Activated T-cell treated with anti-CD3 and anti-CD28 coated beads for 1 hour (primary cell): ENCODE data around the gene ANKRD10.

Source experiments
- DNase-seq: peaks from one replicate; pipeline ENCODE4 v3.0.0-alpha.2; 2020; ENCODE audit warnings: low read depth

ANKRD10 gene

DNA sequence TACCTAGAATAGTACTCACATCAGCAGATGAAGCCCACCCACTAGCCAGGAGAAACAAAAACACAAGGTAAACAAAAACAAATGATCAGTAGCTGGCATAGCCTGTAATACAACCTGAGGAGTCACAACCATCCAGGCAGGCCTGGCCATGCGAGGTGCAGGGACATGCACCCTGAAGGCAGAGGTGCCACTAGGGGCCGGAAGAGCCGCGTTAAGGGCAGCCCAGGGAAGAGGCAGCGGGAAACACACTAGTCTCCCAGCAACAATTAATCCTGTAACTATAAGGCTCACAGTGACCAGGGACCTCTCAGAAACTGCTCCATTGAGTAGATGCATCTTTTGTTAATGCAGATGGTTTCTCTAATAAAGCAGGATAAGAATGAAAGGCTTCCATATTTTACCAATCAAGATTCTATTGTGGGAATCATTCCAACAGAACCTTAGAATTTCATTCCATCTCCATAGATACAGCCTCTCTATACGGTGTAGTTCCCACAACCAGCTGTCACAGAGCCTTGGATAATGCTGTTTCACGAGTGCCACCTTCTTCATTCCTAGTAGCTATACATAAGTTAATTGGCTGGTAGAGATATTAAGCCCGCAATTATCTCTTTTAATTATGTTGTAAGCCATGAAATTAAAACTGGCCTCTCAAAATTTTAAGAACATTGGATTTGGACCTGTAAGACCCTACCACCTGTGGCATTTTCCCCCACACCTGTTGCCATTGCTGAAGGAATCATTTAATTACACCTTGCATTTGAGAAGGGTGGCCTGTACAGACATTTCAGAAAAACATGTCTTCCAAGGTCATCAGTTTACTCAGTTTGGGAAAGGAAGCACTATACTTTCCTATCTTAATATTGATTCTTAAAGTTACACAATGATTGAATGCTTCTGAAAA, 28.7 kb downstream of the ANKRD10 start:
- DNase-seq = no peak

GRCh38 chr13:110885516-110885915, 29.4 kb downstream of the ANKRD10 start:
- no peak for DNase-seq

DNA sequence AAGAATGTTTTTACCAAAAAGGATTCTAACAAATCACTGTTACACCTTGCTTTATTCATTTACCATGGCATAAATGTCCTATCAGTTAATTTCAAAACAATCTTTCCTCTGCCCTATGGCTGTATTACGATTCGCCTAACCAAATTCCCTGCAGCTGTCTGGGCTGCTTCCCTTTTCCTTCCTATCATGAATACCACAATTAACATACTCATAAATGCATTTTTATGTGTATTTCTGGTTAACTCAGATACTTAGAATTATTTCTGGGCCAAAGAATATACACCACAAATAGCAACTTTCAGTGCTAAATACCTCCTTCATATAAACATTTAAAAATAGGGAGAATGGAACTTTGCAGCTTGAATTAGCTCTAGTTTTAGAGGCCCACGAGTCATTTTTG, 30.4 kb downstream of the ANKRD10 start:
- no peak for DNase-seq

GRCh38 chr13:110883542-110883941, 31.3 kb downstream of the ANKRD10 start:
- no peak for DNase-seq

DNA sequence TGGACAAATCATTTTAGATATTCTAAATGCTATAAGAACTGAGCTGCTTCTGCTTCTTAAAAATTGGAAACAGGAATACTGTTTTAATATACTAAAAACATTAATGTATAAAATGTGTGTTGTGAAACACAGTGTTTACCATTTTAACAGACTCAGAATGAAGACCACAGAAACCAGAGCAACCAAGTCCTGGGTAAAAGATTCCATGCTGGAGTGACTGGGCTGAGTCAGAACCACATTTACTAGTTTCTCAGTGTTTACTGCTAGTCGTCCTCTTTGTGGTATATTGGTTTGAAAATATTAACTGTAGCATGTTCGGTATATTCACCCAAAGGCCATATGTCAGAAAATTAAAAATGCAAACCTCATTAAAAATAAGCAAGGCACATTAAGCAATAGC, 31.9 kb downstream of the ANKRD10 start:
- no peak for DNase-seq

DNA sequence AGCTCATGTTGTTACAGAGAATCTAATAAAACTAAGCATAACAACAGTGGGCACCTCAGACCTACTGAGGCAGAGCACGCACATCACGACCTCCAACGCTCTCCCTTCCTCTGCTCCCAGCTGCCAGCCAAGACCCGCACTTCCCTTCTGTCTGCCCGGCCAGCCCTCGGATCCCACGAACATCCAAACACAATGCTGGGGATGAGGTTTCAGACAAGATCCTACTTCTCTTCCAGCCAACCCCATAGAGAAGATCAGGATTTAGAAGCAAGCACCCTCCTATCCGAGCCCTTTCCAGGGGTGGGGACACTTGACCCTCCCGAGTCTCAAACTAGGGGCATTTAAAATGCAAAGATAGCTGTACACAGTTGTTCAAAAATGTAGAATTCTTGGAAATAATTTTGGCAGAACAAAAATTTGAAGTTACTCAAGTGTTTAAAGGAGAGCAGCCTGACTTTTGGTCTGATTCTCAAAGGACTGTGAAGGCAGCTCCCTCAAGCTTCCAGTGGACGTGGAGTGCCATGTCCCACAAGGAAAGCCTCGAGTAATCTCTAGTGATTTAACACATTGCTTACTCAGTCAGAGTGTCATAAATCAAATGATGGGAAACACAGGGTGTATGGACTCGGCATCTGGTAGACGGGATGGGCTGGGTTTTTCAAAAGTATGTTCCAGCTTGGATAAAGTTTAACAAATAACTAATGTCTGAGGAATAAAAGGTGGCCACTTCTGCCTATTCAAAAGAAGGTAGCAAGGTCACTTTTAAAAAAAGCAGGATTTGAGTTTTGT, 32.8 kb downstream of the ANKRD10 start:
- DNase-seq = no peak

GRCh38 chr13:110880627-110881026, 34.2 kb downstream of the ANKRD10 start:
- DNase-seq = no peak

DNA sequence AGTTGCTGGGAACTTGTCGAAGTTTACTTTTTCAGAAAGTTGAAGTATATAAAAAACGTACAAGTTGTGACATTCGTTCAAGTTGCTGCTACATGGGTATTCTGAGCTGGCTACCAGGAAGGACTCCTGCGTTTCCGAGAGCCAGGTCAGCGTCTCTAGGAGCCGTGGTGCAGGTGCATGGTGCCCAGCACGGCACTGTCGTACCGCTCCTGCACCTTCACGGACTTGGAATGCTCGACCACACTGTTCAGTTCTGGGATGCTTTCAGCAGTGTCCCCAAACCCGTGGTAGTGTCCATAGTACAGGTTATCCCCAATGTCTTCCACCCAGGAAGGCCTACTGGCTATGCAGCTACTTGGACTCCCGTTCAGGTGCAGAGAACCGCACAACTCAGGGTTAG, 35.4 kb downstream of the ANKRD10 start:
- DNase-seq = no peak

GRCh38 chr13:110877737-110878258, 37.1 kb downstream of the ANKRD10 start:
- DNase-seq = no peak

- DNase-seq = no peak
These were observed 38.3 kb downstream of the ANKRD10 start for GRCh38 chr13:110876609-110877008.

GRCh38 chr13:110875241-110875640, 39.6 kb downstream of the ANKRD10 start:
- no peak for DNase-seq

GRCh38 chr13:110874508-110874960, 40.3 kb downstream of the ANKRD10 start:
- no peak for DNase-seq

GRCh38 chr13:110873639-110874507, 41.0 kb downstream of the ANKRD10 start:
- no peak for DNase-seq

- no peak for DNase-seq
These were observed 41.9 kb downstream of the ANKRD10 start for GRCh38 chr13:110872768-110873638.

DNA sequence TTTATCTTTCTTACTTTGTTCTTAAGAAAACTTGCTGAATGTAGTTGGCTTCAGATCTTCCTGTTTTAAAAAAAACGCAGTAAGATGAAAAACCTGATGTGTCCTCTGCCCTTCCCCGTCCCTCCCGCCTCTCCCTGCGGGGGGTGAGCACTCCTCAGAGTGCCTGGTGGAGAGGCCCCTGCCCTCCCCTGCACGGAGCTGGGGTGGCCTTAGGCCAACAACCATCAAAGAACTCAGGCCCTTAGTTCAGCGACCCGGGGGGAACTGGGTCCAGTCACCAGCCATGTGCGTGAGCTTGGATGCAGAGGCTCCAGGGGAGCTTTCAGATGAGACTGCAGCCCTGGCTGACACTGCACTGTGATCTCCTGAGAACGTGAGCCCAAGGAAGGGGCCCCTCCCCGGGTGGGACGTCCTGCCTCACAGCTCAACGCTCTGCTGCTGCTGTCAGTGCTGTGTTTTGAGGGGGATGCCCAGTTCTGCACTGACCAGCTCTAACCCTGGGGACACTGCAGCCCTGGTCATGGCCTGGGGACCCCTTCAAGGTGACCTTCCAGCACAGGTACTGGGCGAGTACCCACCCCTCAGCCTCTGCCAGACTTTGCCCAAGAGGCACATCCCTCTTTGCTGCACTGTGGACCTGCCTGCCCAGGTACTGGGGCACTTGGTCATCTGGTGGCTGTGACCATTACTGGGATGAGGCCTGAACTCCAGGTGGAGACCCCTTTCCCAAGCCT, 42.7 kb downstream of the ANKRD10 start:
- no peak for DNase-seq

DNA sequence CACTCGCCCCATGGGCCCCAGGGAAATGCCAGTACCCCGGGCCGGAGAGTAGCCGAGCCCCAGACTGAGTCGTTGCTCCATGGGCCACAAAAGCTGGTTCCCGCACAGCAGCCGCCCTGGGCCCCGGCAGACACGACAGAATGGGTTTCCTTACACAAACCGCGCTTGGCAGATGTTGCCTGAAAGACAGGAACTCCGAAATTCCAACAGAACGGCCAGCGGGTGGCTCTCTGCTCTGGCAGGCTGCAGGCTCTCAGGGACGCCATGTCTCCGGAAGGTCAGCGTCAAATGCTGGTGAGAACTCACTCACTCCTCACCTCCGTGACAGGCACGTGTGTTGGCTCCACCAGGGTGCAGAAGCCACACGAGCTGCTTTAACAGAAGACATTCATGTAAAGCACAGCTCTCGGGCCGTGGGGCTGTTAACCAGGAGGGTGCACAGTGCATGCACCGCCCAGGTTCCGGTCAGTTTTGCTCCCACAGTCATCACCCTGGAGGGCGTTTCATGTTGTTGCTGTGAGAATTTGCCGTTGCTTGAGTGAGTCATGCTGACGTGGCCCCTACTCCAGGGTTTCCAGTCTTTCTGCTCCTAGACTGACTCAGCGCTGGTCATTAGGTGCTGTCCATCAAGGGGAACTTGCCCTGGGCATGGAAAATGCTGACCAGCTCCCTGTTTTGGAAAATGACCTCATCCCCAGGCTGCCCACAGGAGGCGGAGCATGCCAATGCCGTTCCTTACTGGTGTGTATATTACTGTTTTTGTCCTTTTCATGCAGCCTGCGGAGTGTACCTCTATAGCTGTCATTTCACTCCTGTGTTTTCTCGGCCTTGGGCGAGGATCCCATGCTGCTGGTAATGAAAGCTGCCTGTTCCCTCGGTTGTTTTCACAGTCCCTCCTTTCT, 44.8 kb downstream of the ANKRD10 start:
- no peak for DNase-seq

DNA sequence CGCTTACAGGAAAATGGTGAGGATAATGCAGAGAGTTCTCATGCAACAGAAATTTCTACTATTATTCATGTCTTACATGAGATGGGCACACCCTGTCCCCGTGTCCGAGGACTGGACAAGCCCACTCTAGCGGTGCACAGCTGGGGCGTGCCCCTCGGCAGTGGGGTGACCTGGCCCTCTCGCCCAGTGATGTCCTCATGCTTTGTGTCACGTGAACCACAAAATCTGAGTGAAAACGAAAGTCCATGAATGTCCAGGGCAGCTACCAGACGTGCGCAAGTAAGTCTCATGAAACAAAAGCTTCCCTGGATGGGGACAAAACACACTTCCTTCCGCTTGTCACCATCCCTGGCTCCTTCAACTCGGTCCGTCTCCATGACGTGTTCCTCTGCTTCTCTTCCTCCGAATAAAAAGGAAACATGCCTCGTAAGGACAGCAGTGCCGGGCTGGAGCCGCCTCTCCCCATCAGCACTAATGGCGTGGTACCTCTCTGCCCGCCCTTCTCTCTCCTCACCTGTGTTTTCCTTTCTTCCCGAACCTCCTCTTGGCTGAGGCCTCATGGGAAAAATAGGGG, 45.6 kb downstream of the ANKRD10 start:
- DNase-seq = no peak

GRCh38 chr13:110868720-110869119, 46.1 kb downstream of the ANKRD10 start:
- DNase-seq = no peak

DNA sequence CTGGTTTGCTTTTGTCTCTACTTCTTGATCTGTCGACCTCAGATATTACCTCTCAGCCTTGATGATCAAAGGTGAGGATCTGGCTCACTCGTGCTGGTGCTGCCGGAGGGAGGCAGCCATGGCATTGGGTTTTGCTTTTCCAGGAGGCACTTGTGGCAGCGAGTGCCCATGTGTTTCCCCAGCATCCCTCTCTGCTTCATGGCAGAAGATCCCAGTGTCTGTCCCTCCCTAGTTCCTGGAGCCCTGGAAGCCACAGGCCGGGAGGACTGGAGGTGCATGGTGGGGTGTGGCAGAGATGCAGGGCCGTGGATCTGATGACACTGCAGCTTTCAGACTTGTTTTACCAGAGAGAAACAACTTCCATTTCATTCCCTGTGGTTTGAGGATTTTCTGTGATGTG, 47.5 kb downstream of the ANKRD10 start:
- DNase-seq = no peak
